ENCODE results near the gene C6. TPM values are rescaled to one million over a fixed set of nuclear protein-coding genes. Genes with fewer than 3 reads are reported as not detected.
"Not testable (repeated sequence)": the region's sequence is repeated elsewhere in the genome, so short reads cannot be mapped to it uniquely, and the experiment has no call there.

C6 gene
- total RNA-seq, 1 experiment from 2014 or later, result 0.37 TPM

DNA sequence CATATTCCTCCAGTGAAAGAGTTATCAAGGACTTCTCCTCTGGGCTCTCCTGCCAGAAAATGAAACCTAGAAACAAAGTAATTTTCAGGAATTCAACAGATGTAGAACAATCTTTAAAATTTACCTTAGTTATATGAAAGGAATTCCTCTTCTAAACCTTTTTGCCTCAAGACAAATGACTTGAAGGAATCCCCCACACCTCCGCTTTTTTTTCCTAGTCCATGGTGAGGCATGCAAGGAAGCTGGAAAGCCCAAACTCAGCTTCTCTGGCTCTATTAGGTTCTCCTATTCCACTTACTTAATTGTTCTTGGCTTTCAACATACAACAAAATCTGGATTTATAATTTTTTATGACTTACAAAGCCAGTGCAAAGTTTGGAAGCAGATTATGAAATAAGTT, 27.2 kb downstream of the C6 start:
- Histone ChIP-seq H3K79me2 (ENCODE audit: insufficient read depth, low read length) (no peaks in the 10 kb centered on the region), H3K4me1 (ENCODE audit: control insufficient read depth in 1 of 2, insufficient read depth in 2 of 2, low read length in 2 of 2) (no peaks in the 10 kb centered on the region), H3K27me3 (ENCODE audit: insufficient read depth, low read length) (no peaks in the 10 kb centered on the region), H3K36me3 (ENCODE audit: control insufficient read depth in 1 of 2, insufficient read depth in 2 of 2, low read length in 2 of 2) (no peaks in the 10 kb centered on the region), H4K20me1 (ENCODE audit: insufficient read depth) (no peaks in the 10 kb centered on the region), H3K4me2 (ENCODE audit: low read length) (no peak overlapping the region), H3K9ac (ENCODE audit: low read length) (no peak overlapping the region), H3K9me2 (ENCODE audit: insufficient read depth) (no peaks in the 10 kb centered on the region), H3K9me3 (ENCODE audit: control insufficient read depth in 1 of 2, insufficient read depth in 1 of 2, low read depth in 1 of 2, low read length in 2 of 2) (no peaks in the 10 kb centered on the region), H2AFZ (ENCODE audit: low read depth, low read length, poor library complexity, severe bottlenecking) (no peak overlapping the region), H3K27ac (ENCODE audit: low read depth, low read length) (no peak overlapping the region), H3K4me3 (replicated peaks in 1 of 2; ENCODE audit: low read depth in 1 of 2, low read length in 2 of 2) (no peak overlapping the region)
- POLR2A ChIA-PET, result no interaction called here
- intact Hi-C loops (cut with micrococcal nuclease), result no loop called here
- no peak for DNase-seq (ENCODE audit: low read depth, low spot score)
- no TSS peak for BruUV-seq (replicated peaks)
- ATAC-seq, result no peak
- CTCF ChIA-PET, result no interaction called here
- RAD21 ChIA-PET (ENCODE audit: low non-redundant PET in 1 of 2, low total read pairs in 2 of 2, uncharacterized antibody in 2 of 2, unreplicated experiment in 2 of 2), result no interaction called here
- TF ChIP-seq ZFX (IDR thresholded peaks at IDR 0.05), result no peak

DNA sequence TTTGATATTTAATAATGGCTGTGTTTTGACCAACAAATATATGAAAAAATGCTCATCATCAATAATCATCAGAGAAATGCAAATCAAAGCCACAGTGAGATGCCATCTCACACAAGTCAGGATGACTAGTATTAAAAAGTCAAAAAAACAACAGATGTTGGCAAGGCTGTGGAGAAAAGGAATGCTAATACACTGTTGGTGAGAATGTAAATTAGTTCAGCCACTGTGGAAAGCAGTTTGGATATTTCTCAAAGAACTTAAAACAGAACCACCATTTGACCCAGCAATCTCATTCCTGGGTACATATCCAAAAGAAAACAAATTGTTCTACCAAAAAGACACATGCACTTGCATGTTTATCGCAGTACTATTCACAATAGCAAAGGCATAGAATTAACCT, 30.0 kb downstream of the C6 start:
- DNase-seq (ENCODE audit: low read depth, low spot score); H3K9me2 ChIP-seq (ENCODE audit: insufficient read depth); H3K27me3 ChIP-seq (ENCODE audit: insufficient read depth, low read length); H3K36me3 ChIP-seq (ENCODE audit: control insufficient read depth in 1 of 2, insufficient read depth in 2 of 2, low read length in 2 of 2); H3K27ac ChIP-seq (ENCODE audit: low read depth, low read length); H3K4me3 ChIP-seq (replicated peaks in 1 of 2; ENCODE audit: low read depth in 1 of 2, low read length in 2 of 2); ATAC-seq; CTCF ChIA-PET; RAD21 ChIA-PET (ENCODE audit: low non-redundant PET in 1 of 2, low total read pairs in 2 of 2, uncharacterized antibody in 2 of 2, unreplicated experiment in 2 of 2); H4K20me1 ChIP-seq (ENCODE audit: insufficient read depth); BruUV-seq (replicated peaks); H3K9me3 ChIP-seq (ENCODE audit: control insufficient read depth in 1 of 2, insufficient read depth in 1 of 2, low read depth in 1 of 2, low read length in 2 of 2); H3K9ac ChIP-seq (ENCODE audit: low read length); POLR2A ChIA-PET; intact Hi-C loops (cut with micrococcal nuclease); H3K79me2 ChIP-seq (ENCODE audit: insufficient read depth, low read length); H3K4me2 ChIP-seq (ENCODE audit: low read length); H3K4me1 ChIP-seq (ENCODE audit: control insufficient read depth in 1 of 2, insufficient read depth in 2 of 2, low read length in 2 of 2); H2AFZ ChIP-seq (ENCODE audit: low read depth, low read length, poor library complexity, severe bottlenecking): not testable (repeated sequence)

DNA sequence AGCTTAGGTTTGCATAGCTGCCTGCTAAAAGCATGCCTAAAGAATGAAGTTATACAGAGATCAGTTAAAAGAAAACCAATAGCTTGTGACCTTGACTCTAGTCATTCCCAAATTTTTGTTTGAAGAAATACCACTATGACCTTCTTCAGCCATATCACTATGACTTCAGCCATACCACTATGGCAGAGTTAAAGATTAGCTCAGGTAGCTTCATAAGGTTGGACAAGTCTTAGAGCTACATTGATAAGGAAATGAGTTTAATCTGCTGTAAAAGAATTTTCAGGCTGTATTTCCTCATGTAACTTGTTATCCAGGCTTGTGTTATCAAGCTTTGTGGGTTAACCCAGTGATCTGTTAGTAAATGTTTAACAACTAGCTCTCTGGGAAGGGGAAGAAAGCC, 30.7 kb downstream of the C6 start:
- POLR2A ChIA-PET, result no interaction called here
- Histone ChIP-seq H3K9me3 (ENCODE audit: control insufficient read depth in 1 of 2, insufficient read depth in 1 of 2, low read depth in 1 of 2, low read length in 2 of 2) (no peaks in the 10 kb centered on the region), H3K27me3 (ENCODE audit: insufficient read depth, low read length) (no peaks in the 10 kb centered on the region), H3K9me2 (ENCODE audit: insufficient read depth) (no peaks in the 10 kb centered on the region), H3K4me3 (replicated peaks in 1 of 2; ENCODE audit: low read depth in 1 of 2, low read length in 2 of 2) (no peak overlapping the region), H3K79me2 (ENCODE audit: insufficient read depth, low read length) (no peaks in the 10 kb centered on the region), H3K4me1 (ENCODE audit: control insufficient read depth in 1 of 2, insufficient read depth in 2 of 2, low read length in 2 of 2) (no peaks in the 10 kb centered on the region), H3K27ac (ENCODE audit: low read depth, low read length) (no peak overlapping the region), H3K36me3 (ENCODE audit: control insufficient read depth in 1 of 2, insufficient read depth in 2 of 2, low read length in 2 of 2) (no peaks in the 10 kb centered on the region), H3K9ac (ENCODE audit: low read length) (no peak overlapping the region), H3K4me2 (ENCODE audit: low read length) (no peak overlapping the region), H2AFZ (ENCODE audit: low read depth, low read length, poor library complexity, severe bottlenecking) (no peak overlapping the region), H4K20me1 (ENCODE audit: insufficient read depth) (no peaks in the 10 kb centered on the region)
- DNase-seq (ENCODE audit: low read depth, low spot score), result no peak
- ATAC-seq, result no peak
- no TSS peak for BruUV-seq (replicated peaks)
- RAD21 ChIA-PET (ENCODE audit: low non-redundant PET in 1 of 2, low total read pairs in 2 of 2, uncharacterized antibody in 2 of 2, unreplicated experiment in 2 of 2), result no interaction called here
- CTCF ChIA-PET, result no interaction called here
- no peak for TF ChIP-seq POLR2AphosphoS5 (IDR thresholded peaks at IDR 0.05; ENCODE audit: low read depth, low read length)
- no peak for TF ChIP-seq SIN3A (IDR thresholded peaks at IDR 0.05; ENCODE audit: low read depth)
- TF ChIP-seq FOSL1 (IDR thresholded peaks at IDR 0.05; ENCODE audit: low read depth), result no peak
- TF ChIP-seq CBX3 (IDR thresholded peaks at IDR 0.05; ENCODE audit: low read depth), result no peak
- no peak for TF ChIP-seq SP1 (IDR thresholded peaks at IDR 0.05; ENCODE audit: low read depth)
- TF ChIP-seq RAD21 (IDR thresholded peaks at IDR 0.05; ENCODE audit: low read depth), result no peak
- TF ChIP-seq, protein P1, sequence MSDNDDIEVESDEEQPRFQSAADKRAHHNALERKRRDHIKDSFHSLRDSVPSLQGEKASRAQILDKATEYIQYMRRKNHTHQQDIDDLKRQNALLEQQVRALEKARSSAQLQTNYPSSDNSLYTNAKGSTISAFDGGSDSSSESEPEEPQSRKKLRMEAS (IDR thresholded peaks at IDR 0.05), result no peak
- no peak for TF ChIP-seq ZNF274 (IDR thresholded peaks at IDR 0.05; ENCODE audit: low read depth, low read length)
- TF ChIP-seq, protein P2, sequence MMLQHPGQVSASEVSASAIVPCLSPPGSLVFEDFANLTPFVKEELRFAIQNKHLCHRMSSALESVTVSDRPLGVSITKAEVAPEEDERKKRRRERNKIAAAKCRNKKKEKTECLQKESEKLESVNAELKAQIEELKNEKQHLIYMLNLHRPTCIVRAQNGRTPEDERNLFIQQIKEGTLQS (IDR thresholded peaks at IDR 0.05), result no peak
- TF ChIP-seq TCF7L2 (IDR thresholded peaks at IDR 0.05; ENCODE audit: borderline replicate concordance, extremely low read depth, insufficient read depth, insufficient read length), result no peak
- TF ChIP-seq ZFX (IDR thresholded peaks at IDR 0.05), result no peak
- intact Hi-C loops (cut with micrococcal nuclease), result no loop called here

Measured in HCT116 (cell line).